GM04503 (cell line): ENCODE results near the gene CKS2.
"Not testable (repeated sequence)": the region's sequence is repeated elsewhere in the genome, so short reads cannot be mapped to it uniquely, and the experiment has no call there.

Experiments
- DNase-seq: peaks from one replicate; pipeline ENCODE4 v3.0.0-alpha.2; 2012; ENCODE audit warnings: low read depth

The CKS2 gene

DNA sequence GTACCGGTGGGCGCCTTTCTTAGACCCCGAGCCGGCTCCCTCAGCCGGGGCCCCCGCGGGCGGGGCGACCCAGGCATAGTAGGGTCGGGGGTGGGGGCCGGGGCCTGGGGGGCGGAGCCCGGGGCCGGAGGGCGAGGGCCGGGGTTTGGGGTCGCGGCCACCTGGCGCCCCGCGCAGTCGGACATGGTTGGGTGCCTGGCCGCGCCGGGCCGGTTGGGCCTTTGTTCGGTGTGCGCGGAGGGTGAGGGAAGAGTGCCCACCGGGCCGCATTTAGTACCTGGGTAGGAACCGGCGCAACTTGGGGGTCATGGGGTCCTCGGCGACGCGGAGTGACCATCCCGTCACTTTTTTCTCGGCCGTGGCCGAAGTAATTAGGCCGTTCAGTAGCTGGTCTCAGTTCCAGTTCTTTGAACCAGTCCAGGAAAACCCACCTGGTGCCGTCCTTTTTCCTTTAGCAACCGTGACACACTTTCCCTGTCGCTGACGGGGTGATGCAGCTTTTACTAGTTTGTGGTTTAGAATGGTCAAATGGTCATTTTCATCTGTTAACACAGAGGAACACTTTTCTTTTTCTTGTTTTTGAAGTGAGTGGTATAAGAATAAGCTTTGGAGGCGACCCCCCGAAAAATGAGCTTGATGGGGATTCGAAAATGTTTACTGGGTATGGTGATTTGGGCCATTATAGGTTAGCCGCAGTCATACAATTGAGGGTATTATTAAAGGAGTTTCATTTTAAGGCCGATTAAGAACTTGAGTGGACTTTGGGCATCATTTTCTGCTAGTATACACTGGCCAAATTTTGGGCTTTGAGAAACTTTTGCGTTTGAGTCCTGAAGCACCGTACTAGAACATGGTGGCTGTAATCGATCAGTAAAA is 589 bp downstream of the CKS2 start:
- no peak for DNase-seq

DNA sequence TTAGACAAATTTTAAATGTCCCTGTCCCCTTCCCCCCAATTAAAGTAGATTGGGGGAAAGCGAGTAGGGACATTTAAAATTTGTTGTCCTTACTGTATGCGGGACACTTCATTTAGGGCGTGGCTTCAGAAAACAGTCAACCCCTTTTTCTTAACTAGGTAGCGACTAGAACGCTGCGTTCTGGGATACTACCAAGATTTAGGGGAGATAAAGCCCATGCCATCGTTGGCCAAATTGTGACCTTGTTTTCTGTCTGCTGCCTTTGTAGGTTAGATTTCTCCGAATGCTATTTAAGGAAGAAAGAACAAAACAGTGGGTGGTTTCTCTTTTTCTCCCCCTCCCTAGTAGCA is 1.2 kb downstream of the CKS2 start:
- no peak for DNase-seq

DNA sequence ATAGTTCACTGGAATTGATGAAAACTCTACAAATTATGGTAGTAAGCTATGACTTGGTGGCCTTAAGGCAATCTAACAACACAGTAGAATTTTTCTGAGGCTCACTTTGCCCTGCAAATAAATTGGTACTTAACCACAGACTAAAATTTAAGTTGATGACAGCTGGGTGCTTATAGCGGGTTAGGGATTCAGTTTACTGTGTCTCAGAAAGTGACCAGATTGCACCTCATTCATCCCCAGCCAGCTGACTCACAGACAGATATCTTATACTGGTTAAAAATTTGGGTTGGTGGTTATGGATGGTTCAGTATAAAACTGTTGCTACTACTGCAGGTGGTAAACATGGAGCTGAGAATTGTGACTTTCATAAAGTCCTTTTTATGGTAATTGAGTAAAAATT is 2.8 kb downstream of the CKS2 start:
- DNase-seq: no peak

DNA sequence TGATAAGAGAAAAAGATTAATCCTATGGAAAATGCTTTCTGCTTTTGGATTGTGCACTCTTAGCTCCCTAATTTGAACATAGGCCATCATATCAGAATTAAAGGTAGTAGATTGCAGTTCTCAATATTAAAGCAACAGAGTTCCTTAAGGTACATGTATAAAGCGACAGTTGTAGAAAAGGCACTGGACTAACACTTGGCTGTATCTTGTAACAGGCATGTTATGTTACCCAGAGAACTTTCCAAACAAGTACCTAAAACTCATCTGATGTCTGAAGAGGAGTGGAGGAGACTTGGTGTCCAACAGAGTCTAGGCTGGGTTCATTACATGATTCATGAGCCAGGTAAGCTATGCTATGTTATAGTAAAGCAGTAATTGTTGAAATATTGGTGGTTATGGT is 4.0 kb downstream of the CKS2 start:
- no peak for DNase-seq

DNA sequence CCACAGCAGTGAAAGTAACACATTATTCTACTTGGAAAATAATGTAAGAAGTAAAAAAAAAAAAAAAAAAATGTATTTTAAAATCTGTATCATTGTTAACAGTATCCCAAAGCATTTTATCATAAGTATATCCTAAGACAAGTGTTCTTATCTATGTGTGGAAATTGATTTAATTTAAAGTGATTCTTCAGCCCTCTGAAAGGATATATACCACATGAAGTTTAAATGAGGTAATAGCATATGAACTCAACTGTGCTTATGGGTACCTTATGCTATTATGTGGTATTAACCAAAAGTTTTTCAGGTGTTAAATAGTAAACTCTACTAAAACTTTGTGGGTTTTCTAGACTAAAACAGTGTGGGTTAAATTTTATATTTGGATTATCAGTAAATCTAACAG is 4.5 kb downstream of the CKS2 start:
- DNase-seq: no peak

DNA sequence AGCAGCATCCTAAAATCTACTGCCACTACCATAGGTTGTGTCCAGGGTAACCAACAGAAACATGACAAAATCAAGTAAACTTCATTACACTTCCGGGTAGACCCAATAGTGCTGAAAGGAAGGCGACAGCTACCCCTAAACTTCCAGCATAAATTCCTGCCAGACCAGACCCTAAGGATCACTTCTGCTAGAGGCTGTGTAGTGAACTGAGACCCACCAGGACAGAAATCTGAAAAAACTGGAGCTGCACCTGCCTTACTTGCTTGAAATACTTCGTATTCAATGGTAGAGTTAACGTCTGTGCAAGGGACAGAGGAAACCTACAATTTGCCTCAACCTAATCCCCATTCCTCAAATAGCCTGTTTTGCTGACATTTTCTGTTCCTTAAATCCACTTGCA is 6.3 kb downstream of the CKS2 start:
- no peak for DNase-seq

DNA sequence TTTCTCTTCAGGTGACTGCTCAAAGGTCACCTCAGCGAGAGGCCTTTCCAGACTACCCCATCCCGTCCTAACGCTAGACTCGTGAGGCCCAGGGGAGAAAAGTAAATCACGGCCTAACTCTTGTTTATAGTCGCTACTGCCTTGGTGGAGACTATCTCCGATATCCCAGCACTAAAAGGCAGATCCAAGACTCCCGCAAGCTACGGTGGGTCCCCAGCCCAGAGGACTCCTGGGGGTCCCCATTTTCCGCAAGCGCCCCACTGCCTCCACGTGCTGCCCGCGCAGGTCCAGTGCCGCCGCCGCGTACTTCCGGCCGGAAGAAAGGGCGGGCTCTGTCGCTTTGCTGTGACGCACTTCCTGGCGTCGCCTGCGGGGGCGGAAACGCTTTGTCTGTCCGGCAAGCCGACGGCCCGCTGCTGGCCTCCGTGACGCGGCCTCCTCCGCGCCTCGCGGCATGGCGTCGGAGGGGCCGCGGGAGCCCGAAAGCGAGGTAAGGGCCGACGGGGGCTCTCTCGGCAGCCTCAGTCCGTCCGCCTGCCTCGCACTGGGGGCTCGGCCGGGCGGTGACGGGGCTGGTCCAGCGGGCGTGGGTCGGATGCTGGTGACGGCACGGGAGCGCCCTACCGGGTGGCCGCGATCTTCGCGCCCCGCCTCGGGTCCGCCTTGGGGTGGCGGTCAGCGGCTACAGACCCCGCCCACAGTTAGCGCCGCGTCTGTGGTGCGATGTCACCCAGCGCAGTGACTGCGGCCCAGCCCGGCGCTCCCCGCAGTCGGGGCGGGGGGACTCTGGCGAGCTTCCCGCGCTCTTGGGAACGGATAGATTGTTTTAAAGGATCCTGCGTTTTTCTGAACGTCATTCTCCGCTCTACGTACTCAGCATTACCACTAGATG is 7.4 kb downstream of the CKS2 start, which contains the start of gene SECISBP2:
Gene SECISBP2, plus strand, starts transcription at position 378 of the 892 bp plus-strand sequence. Its CDS starts 77 bp downstream, at position 455.
- DNase-seq: peak; percentile 84

DNA sequence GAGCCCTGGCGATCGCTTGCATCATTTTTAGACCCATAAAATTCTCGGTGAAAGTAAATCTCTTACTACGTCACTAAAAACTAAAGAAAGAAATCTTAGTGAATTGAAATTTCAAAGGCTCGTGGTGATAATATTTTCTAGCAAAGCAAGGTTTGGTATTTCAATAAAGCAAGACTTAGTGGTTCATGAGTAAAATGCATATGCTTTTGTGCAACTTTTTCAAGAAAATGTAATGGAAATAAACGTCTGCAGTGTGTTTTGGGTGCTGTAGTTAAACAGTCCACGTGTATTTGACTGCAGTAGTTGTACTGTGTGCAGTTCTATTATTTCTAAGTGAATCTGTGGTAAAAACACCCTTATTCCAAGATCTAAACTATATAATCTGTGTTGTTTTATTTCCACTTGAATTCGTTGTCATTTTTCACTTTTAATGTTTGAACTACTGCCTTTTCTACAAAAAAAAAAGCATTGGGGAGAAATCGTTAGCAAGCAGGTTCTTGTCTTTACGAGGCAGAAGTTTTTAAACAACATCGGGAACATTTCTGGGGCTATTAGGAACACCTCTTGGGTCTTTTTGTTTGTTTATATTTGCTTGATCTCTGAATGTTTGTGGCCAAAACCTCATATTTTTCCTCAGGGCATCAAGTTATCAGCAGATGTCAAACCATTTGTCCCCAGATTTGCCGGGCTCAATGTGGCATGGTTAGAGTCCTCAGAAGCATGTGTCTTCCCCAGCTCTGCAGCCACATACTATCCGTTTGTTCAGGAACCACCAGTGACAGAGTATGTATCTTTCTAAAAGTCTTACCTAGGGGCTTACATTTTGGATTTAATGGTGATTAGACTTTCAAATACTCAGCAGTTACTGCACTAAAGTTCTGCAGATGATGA is 8.3 kb downstream of the CKS2 start:
- no peak for DNase-seq

DNA sequence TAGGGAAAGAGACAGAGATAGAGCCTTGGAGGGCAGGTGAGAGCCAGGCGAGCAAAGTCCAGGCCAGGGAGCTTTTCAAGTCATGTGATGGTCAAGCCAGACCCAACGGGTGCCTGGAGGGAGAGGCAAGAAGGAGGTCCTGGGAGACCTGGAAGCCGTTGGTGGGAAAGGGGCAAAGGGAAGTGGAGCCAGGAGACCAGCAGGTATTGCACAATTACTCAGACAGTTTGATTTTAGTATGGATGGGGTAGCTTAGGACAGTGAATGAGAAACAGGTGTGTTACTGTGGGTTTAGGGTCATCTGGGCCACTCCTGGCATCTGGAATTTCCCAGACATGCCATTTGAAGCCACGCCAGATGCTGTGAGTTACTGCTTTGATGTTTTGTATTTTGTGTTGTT is 12.4 kb downstream of the CKS2 start:
- no peak for DNase-seq

DNA sequence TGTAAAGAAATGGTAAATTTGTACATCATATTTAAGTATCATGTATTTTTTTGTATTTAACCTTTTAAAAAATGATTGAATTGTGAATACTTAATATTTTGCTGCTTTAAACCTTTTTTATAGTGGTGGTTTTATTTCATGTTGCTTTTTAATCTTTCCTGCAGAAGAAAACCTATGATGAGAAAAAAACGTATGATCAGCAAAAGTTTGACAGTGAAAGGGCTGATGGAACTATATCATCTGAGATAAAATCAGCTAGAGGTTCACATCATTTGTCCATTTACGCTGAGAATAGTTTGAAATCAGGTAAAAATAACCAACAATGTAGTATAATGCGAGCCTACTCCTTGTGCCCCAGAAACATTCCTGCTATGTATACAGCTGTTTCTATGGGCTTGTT is 14.7 kb downstream of the CKS2 start:
- no peak for DNase-seq

DNA sequence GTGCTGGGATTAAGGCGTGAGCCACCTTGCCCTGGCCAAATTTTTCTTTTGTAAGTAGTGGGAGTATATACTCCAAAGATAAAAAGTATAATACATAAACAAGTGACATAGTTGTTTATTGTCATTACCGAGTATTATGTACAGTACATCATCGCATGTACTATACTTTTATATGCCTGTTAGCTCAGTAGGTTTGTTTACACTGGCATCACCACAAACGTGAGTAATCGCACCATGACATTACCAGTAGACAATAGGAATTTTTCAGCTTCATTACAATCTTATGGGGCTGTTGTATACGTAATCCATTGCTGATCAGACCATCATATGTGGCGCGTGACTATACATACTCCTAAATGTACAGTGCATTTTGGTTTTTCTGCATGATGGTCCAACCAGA is 17.1 kb downstream of the CKS2 start:
- DNase-seq: no peak

DNA sequence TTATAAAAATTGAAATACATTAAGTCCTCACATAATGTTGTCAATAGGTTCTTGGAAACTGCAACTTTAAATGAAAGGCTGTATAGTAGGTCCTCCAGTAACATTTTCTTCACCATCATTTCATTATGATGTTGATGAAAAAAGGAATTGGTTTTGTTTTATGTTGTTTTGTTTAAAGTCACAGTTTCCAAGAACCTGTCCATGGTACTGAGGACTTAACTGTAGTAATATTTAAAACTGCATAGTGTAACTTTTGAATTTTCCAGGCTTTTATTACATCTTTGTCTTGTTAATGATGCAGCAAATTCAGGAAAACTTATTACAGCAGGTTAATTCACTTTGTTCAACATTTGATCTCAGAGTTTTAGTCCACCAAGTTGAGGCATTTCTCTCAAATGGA is 18.9 kb downstream of the CKS2 start:
- no peak for DNase-seq

DNA sequence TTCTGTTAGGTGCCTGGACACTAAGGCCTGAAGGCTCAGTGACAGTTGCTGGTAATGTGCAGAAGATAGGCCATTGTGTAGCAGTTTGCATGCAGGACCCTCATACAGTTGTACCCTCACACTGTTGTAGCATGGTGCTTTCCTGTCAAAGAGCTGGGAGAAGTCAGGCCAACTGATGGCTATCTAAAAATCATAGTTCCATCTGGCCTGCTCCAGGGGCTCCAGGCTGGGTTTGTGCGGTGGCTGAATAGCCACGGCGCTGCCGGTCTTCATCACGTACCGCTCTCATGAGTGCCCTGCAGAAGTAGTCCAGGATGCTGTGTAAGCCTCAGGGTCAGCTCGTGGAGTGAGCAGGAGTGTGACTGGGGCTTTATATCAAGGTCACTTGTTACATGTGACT is 19.5 kb downstream of the CKS2 start:
- no peak for DNase-seq

DNA sequence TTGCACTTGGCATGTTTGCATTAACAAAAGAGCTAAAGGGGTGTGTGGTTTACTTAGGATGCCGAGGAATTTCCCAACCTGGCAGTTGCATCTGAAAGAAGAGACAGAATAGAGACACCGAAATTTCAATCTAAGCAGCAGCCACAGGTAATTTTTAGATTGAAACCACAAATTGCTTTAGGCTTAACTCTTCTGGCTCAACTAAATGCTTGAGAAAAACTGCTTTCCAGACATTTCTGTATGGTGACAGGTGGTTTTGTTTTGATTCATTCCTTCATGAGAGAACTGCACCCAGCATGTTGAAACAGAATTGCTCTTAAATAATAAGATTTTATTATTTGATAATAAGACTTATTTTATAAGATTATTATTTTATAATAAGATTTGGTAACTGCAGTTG is 28.8 kb downstream of the CKS2 start:
- no peak for DNase-seq

DNA sequence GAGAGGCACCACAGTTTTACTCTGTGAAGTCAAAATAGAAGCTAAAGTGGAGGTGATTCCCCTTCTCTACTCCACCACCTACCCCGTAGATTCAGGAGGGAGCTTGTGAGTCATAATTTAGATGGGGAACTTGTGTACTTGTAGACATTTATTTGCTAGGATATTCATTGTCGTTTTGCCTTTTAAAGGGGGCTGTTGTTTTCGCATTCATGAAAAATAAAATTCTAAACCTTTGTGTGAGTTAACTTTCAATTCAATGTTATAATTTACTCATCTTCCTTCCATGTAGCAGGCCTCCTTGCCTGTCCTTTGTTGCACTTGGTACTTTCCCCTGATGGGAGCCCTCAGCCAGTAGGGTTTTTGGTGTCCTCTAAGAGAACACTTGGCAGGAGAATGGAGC is 29.3 kb downstream of the CKS2 start:
- no peak for DNase-seq

DNA sequence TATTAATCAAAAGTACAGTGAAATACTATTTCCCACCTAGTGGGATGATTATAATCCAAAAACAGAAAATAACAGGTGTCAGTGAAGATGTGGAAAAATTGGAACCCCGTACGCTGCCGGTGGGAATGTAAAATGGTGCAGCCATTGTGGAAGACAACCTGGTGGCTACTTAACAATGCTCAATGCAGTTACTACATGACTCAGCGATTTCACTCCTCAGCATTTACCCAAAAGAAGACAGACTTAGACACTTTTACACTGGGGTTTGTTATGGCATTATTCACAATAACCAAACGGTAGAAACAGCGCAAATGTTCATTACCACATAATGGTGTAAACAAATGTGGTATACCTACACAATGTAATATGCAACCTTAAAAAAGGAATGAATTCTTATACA is 31.2 kb downstream of the CKS2 start:
- DNase-seq: no peak

DNA sequence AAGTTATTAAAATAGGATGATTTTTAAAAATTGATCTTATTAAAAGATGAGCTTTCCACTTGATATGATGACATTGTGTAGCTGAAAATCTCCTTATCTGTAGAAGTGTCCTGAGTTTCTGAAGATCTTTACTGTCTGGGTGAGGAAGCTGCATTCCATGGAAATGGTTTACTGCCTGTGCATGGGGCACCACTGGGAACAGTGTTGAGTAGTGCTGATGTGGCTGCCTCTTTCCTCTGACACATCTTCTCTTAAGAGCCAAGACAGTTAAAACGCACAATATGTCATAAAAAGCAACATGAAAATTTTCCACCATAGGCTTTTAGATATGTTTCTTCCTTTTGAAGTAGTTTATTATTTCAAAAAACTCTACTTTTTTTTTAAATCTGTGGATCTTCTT is 32.0 kb downstream of the CKS2 start:
- DNase-seq: no peak

DNA sequence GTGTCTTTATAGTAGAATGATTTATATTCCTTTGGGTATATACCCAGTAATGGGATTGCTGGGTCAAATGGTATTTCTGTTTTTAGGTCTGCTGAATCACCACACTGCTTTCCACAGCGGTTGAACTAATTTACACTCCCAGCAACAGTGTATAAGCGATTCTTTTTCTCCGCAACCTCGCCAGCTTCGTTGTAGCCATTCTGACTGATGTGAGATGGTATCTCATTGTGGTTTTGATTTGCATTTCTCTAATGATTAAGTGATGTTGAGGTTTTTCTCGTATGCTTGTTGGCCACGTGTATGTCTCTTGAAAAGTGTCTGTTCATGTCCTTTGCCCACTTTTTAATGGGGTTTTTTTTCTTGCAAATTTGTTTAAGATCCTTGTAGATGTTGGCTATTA is 32.8 kb downstream of the CKS2 start:
- DNase-seq: not testable (repeated sequence)

DNA sequence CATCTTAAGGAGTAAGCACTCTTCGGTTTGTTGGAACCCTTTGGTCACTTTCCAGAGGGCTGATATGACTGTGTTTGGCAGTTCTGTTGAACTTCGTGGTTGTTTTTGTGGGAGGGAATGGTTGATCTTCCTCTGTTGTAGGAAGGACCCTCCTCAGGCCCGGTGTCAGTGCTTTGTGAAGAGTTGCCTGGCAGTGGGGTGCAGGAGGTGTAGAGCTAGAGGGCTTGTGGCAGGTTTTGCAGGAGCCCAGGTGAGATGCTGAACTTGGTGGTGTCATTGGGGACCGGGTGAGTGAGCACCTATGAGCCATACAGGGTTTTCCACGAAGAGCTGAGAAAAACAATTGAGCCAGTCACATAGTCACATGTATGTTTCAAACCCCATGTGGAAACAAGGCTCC is 34.5 kb downstream of the CKS2 start:
- no peak for DNase-seq

DNA sequence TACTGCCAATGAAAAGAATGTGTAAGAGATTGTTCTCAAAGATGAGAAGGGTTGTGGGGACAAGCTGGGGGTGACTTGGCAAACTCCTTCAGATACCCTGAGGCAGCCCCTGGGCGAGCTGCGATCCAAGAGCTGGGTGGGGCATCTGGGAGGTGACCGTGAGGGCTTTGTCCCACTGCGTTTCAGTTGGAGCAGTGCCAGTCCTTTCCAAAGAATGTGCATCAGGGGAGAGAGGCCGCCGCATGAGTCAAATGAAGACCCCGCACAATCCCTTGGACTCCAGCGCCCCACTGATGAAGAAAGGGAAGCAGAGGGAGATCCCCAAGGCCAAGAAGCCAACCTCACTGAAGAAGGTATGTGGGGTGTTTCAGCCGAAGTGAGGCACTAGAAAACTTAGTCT is 35.7 kb downstream of the CKS2 start:
- no peak for DNase-seq

DNA sequence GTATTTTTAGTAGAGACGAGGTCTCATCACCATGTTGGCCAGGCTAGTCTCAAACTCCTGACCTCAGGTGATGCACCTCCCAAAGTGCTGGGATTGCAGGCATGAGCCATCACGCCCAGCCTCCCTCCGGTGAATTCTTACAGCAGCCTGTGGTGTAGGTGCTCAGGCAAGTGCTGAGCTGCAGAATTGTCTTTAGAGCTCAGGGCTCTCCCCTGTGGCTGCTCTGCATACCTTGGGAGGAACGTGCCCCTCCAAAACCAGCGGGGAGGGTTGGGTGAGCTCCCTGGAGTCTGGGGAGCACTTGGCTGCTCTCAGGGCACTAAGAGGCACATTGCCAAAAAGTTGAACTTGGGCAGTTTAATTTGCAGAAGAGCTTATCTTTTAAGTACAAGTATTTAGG is 36.7 kb downstream of the CKS2 start:
- no peak for DNase-seq

DNA sequence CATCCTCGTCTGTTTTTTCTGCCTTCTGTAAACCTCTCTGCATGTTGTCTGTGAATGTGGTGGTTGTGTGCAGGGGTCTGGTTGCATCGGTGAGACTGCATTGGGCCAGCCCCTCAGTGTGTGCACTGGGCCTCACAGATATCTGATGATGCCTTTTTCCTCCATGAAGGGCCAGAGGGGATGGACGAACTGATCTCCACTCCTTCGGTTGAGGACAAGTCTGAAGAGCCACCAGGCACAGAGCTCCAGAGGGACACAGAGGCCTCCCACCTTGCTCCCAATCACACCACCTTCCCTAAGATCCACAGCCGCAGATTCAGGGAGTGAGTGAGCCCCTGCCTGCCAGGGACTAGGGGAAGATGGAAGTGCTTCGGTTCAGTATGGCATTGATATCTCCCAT is 38.6 kb downstream of the CKS2 start:
- no peak for DNase-seq
